Thymus (tissue), 11 donors: ENCODE measurements around the gene WDR26. TPM values are rescaled to one million over a fixed set of nuclear protein-coding genes. Genes with fewer than 3 reads are reported as not detected.
"Not testable (repeated sequence)": the region's sequence is repeated elsewhere in the genome, so short reads cannot be mapped to it uniquely, and the experiment has no call there.

ENCODE experiments used
- DNase-seq, 9 donors: peaks; one replicate each; pipeline ENCODE4 v3.0.0-alpha.2; 2013; ENCODE audit warnings: low spot score in 9 of 9, low read depth in 6 of 9, missing footprints in 1 of 9
- H3K27ac ChIP-seq, 2 donors: one replicate each; pipeline ENCODE4 v1.5.1; 2013; ENCODE audit warnings: control low read depth in 1 of 2, low read depth in 1 of 2, low read length in 1 of 2, mild to moderate bottlenecking in 1 of 2, moderate library complexity in 1 of 2
- H3K27me3 ChIP-seq, 2 donors: one replicate each; pipeline ENCODE4 v1.5.1; 2013; ENCODE audit warnings: low read length in 1 of 2; ENCODE audit not compliant: control insufficient read depth in 2 of 2, insufficient read depth in 1 of 2
- H3K36me3 ChIP-seq, 2 donors: one replicate each; pipeline ENCODE4 v1.5.1; 2013; ENCODE audit warnings: low read length in 1 of 2, mild to moderate bottlenecking in 1 of 2, moderate library complexity in 1 of 2; ENCODE audit not compliant: control insufficient read depth in 2 of 2, insufficient read depth in 2 of 2
- H3K4me1 ChIP-seq, 2 donors: one replicate each; pipeline ENCODE4 v1.5.1; 2013; ENCODE audit warnings: low read length in 2 of 2; ENCODE audit not compliant: control insufficient read depth in 2 of 2, insufficient read depth in 2 of 2
- H3K4me3 ChIP-seq, 2 donors: one replicate each; pipeline ENCODE4 v1.5.1; 2013; ENCODE audit warnings: low read length in 2 of 2, control low read depth in 1 of 2, mild to moderate bottlenecking in 1 of 2
- H3K9me3 ChIP-seq, 2 donors: one replicate each; pipeline ENCODE4 v1.5.1; 2013; ENCODE audit warnings: low read length in 1 of 2, mild to moderate bottlenecking in 1 of 2; ENCODE audit not compliant: control insufficient read depth in 2 of 2, insufficient read depth in 1 of 2
- WGBS: extraction: QIAGEN DNeasy Blood & Tissue Kit; methylation state at CpG from one replicate; pipeline ENCODE4 v1.1.7; 2013; 5-methylcytosine and 5-hydroxymethylcytosine counted together
- polyA plus RNA-seq: library from polyadenylated mRNA; stranded (reverse); fragments of 200-250 nt; gene quantifications from one replicate; pipeline ENCODE4 v1.2.3, GENCODE V29; 2013
- total RNA-seq: library from RNA; stranded (reverse); fragments of 120-200 nt; gene quantifications from one replicate; pipeline ENCODE4 v1.2.4, GENCODE V29; 2013
- donor health status: healthy.

Gene WDR26
- total and polyA plus RNA-seq, 2 donors = 25.6 to 62.3 TPM

DNA sequence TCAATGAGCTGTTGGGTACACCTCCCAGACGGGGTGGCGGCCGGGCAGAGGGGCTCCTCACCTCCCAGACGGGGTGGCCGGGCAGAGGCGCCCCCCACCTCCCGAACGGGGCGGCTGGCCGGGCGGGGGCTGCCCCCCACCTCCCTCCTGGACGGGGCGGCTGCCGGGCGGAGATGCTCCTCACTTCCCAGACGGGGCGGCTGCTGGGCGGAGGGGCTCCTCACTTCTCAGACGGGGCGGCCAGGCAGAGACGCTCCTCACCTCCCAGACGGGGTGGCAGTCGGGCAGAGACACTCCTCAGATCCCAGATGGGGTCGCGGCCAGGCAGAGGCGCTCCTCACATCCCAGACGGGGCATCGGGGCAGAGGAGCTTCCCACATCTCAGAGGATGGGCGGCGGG lies 84.9 kb downstream of the WDR26 start:
- H3K4me3 ChIP-seq, H3K9me3 ChIP-seq, H3K27ac ChIP-seq, H3K4me1 ChIP-seq, H3K27me3 ChIP-seq, H3K36me3 ChIP-seq, DNase-seq: not testable (repeated sequence)
- WGBS = 97% methylated on average over 30 of the region's 30 CpGs

- peak in 2 of 9 donors; percentile 4 to 48 for DNase-seq
- Histone ChIP-seq H3K27ac (no peak overlapping the region), H3K4me3 (no peak overlapping the region), H3K27me3 (no peaks in the 10 kb centered on the region), H3K36me3 (no peaks in the 10 kb centered on the region), H3K9me3 (peaks cover 2 to 18% of the 10 kb centered on the region in 2 donors), H3K4me1 (no peaks in the 10 kb centered on the region)
- WGBS = 59% methylated on average over 2 of the region's 2 CpGs
Measured at GRCh38 chr1:224348137-224348536, 86.5 kb downstream of the WDR26 start.

- Histone ChIP-seq H3K4me1 (peaks cover 0 to 5% of the 10 kb centered on the region in 2 donors), H3K9me3 (peaks cover 2 to 14% of the 10 kb centered on the region in 2 donors), H3K4me3 (no peak overlapping the region), H3K27ac (no peak overlapping the region), H3K27me3 (peaks cover 2 to 20% of the 10 kb centered on the region in 2 donors), H3K36me3 (no peaks in the 10 kb centered on the region)
- 57% methylated on average over 3 of the region's 3 CpGs for WGBS
- DNase-seq = no peak
Measured at GRCh38 chr1:224343679-224344078, 90.9 kb downstream of the WDR26 start.

- WGBS = 12% methylated on average over 31 of the region's 36 CpGs
- not testable (repeated sequence) for H3K27ac ChIP-seq
- peak in 3 of 9 donors; percentile 4 to 37 (median 21) for DNase-seq
Measured at GRCh38 chr1:224340453-224341384, 93.9 kb downstream of the WDR26 start.

DNA sequence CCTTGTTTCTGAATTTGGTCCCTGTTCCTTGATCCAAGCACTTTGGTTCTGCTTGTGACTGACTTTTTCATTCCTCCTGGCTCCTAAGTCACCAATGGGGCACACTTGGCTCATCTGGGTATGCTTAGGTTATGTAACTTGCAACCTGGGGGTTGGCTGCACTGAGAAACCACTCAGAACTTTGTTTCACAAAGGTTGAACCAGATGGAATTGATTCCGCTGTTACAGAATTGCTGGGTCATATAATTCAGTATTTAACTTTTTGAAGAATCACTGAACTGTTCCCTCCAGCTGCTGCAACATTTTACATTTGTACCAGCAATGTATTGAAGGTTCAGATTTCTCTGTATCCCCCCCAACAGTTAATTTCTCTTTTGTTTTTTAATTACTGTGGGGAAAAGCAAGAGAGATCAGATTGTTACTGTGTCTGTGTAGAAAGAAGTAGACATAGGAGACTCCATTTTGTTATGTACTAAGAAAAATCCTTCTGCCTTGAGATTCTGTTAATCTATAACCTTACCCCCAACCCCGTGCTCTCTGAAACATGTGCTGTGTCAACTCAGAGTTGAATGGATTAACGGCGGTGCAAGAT lies 95.1 kb downstream of the WDR26 start:
- no peak for DNase-seq
- 65% methylated on average over 4 of the region's 4 CpGs for WGBS

More at GRCh38 chr1:224340453-224341384, 93.9 kb downstream of the WDR26 start:
- Histone ChIP-seq H3K4me3 (peak overlapping the region; percentile 32 to 43), H3K9me3 (peaks cover 2 to 14% of the 10 kb centered on the region in 2 donors), H3K27me3 (peaks cover 5 to 25% of the 10 kb centered on the region in 2 donors)
- H3K36me3 ChIP-seq, H3K4me1 ChIP-seq: not testable (repeated sequence)

DNA sequence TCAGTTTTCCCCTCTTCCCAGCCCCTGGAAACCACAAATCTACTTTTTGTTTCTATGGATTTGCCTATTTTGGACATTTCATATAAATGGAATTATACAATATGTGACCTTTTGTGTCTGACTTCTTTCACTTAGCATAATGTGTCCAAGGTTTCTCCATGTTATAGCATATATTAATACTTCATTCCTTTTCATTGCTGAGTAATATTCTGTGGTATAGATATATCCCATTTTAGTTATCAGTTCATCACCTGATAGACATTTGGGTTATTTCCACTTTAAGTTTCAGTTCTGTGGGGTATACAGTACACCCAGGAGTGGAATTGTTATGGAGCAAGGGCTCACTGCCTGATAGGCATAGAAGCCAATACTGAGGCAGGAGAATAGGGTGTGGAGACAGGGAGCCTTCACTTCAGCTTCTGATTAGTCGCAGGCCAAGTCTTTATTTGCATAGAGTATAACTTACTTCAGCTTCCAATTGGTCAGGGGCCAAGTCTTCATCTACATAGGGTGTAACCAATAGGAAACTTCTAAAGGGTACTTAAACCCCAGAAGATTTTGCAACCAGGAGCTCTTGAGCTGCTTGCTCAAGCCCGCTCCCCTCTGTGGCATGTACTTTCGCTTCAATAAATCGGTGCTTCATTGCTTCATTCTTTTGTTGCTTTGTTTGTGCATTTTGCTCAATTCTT lies 96.3 kb downstream of the WDR26 start:
- Histone ChIP-seq H3K27me3 (peaks cover 5 to 25% of the 10 kb centered on the region in 2 donors), H3K4me3 (no peak overlapping the region), H3K36me3 (no peaks in the 10 kb centered on the region), H3K4me1 (peaks cover 0 to 5% of the 10 kb centered on the region in 2 donors), H3K27ac (no peak overlapping the region), H3K9me3 (peaks cover 0 to 1% of the 10 kb centered on the region in 2 donors)
- 97% methylated on average over 4 of the region's 4 CpGs for WGBS
- no peak for DNase-seq

More for the DNA sequence above, 95.1 kb downstream of the WDR26 start:
- H3K27ac ChIP-seq = no peak overlapping the region
- H3K9me3 ChIP-seq = peaks cover 2 to 14% of the 10 kb centered on the region in 2 donors
- peaks cover 5 to 25% of the 10 kb centered on the region in 2 donors for H3K27me3 ChIP-seq
- peaks cover 0 to 5% of the 10 kb centered on the region in 2 donors for H3K4me1 ChIP-seq
- H3K36me3 ChIP-seq = no peaks in the 10 kb centered on the region
- H3K4me3 ChIP-seq = no peak overlapping the region

Other genes starting within 250 kb of the WDR26 start
- gene NVL, start 104.6 kb downstream of the WDR26 start, total RNA-seq = 26.8 TPM
- gene NVL, start 104.6 kb downstream of the WDR26 start, polyA plus RNA-seq = 55.1 TPM
- gene CNIH4, start 77.9 kb downstream of the WDR26 start, total RNA-seq = 29.3 TPM
- 44.6 TPM for gene CNIH4, start 77.9 kb downstream of the WDR26 start, polyA plus RNA-seq
- gene CNIH3, start 181.5 kb upstream of the WDR26 start, total RNA-seq = 2.3 TPM
- 2.2 TPM for gene CNIH3, start 181.5 kb upstream of the WDR26 start, polyA plus RNA-seq